HG03139 (cell line): ENCODE data around the gene SIAE.
"Not testable (repeated sequence)": the region's sequence is repeated elsewhere in the genome, so short reads cannot be mapped to it uniquely, and the experiment has no call there.

Experiments
- ATAC-seq: cut with Tn5 transposase; IDR thresholded peaks from one replicate; pipeline ENCODE4 v1.9.1; 2021; ENCODE audit not compliant: unreplicated experiment

The SIAE gene

GRCh38 chr11:124625504-124626168 lies 47.9 kb downstream of the SIAE start:
- no peak for ATAC-seq

- ATAC-seq = no peak
Observed at GRCh38 chr11:124623861-124624525, 49.5 kb downstream of the SIAE start.

- peak; percentile 98 for ATAC-seq
Observed at GRCh38 chr11:124622531-124623451, 50.7 kb downstream of the SIAE start, which contains the start of gene TBRG1. Gene TBRG1 (plus strand): TSS chr11:124622864. CDS start chr11:124623084, 220 bp downstream.

DNA sequence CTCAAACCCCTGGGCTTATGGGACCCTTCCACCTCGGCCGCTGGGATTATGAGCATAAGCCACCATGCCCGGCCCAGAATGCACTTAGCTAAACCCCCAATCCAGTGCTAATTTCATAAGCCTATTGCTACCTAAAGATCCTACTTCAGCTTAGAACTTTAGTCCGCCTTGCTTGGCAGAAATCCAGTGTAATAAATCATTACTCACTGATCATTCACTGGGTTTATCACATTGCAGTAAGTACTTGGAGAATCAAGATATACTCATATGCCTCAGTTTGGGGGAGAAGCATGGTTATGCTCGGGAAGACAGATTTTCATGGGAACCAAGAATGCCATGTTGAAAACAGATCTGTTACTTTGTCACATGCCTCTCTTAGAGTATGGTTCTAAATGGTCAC lies 54.7 kb downstream of the SIAE start:
- ATAC-seq = no peak

GRCh38 chr11:124612567-124613246 lies 60.8 kb downstream of the SIAE start:
- no peak for ATAC-seq

DNA sequence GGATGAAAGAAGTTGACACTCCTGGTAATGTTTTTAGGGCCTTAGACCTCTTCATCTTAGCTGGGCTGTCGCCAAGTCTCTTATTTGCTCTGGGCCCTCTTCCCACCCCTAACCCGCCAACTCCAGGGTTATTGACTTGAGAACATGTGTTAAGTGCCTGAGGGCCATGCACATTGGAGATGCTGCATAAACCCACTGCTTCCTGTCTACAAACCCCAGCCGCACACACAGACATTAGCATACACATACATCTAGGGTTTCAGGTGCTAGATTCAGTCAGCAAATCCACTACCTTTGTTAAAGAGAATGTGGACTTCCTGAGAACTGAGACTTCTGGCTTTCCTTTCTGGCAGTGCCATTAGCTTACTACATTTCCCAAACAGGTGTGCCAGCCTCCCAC lies 61.5 kb downstream of the SIAE start:
- ATAC-seq = no peak

DNA sequence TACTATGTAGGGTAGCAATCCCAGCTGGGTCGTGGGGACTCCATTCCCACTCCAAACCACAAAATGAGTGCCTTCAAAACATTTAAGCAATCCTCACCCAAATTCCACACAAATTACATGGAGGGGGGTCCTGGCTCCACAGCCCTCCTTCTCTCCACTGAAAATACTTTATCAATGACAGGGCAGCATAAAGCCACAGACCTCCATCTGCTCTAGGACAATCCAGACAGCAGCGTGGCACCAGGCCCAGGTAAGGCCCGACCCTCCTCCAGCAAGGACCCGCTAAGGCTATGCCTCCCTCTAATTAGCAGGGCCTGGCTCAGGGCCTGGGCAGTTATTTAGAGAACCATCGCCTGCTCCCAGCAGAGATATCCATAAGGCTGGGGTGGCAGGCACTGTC lies 62.5 kb downstream of the SIAE start, which contains the start of gene PANX3:
Gene PANX3, plus strand, starts transcription at position 365 of the 400 bp plus-strand sequence. CDS start 129 bp downstream, outside the sequence.
- no peak for ATAC-seq

DNA sequence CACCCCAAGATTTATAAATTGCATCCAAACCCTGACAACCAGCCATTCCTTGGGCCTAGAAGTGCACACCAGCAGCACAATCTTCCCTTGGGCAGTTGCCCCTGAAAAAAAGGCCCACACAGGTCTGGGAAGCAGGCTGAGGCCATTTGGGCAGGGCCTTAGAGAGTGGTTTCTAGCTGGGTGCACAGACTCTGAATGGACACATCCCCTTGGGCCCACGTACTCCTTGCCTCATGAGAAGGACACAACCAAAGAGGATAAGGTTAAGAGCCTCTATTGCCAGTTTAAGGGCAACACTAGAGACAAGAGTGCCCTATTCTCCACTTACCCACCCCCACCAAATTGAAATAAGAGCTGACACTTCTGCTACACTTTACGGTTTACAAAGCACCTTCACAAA lies 63.2 kb downstream of the SIAE start:
- ATAC-seq = no peak

DNA sequence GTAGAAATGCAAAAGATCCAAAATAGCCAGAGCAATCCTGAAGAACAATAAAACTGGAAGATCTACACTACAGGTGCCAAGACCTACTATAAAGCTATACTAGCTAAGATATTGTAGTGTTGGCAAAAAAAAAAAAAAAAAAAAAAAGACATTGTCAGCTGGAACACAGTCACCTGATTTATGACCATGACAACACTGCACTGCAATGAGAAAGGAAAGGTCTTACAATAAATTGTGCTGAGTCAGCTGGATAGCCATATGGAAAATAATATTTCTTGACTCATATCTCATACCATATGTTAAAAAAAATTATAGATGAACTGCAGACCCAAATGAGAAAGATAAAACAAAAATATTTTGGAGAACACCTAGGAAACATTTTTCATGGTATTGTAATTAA lies 65.4 kb downstream of the SIAE start:
- no peak for ATAC-seq

DNA sequence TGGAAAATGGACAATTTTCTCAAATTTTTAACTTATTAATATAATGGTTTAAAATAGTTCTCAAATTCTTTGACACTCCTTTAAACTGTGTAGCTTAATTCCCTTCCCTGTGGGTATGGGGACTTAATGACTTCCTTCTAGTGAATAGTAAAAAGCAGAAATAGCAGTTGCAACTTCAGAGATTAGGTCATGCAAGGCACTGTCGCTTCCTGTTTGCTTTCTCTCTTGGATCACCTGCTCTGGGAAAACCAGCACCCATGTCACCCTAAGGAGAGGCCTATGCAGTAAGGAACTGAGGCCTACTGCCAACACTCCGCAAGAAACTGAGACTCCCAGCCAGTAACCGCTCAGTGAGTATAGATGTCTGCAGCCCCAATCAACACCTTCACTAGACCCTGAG lies 67.8 kb downstream of the SIAE start:
- no peak for ATAC-seq

DNA sequence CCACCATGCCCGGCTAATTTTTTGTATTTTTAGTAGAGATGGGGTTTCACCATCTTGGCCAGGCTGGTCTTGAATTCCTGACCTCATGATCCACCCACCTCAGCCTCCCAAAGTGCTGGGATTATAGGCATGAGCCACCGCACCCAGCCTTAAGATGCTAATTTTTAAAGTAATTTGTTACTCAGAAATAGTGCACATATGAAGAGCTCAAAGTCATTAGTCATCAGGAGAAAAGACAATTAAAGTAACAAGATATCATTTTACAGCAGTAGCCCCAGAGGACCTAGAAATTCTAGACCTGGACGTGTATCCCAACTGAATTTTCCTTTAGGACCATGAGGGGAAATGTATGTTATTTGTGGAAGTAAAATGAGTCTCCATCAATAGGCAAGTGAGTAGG lies 70.8 kb downstream of the SIAE start:
- not testable (repeated sequence) for ATAC-seq

GRCh38 chr11:124602193-124602592 lies 71.3 kb downstream of the SIAE start:
- no peak for ATAC-seq

DNA sequence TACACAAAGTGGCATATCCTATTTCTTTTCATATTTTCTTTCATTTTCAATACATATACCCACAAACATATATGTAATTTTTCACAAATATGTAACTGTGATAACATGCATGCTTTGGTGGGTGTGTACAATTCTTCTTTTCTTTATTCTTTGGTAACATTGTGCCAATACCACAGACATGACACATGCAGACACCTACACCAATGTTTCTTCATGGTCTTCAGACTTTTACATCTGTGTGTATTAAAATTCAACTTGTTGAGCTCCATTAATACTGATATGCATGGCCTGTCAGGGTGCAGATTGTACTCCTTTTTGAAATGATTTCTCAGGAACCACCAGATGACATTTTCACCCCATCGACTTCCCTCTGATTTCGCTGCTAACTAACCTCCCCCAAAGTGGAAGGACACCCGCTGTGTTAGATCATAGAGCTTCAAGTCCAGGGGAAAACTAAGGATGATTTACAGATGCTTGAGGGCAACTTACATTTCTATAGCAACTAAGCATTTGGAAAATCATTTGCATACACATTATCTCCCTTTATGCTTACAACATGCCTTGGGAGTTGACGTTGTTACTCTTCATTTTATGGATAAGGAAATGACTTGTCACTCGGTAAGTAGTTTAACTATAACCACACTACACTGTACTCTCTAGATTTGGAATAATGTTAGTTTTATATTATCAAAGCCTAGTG lies 72.8 kb downstream of the SIAE start:
- ATAC-seq = no peak

DNA sequence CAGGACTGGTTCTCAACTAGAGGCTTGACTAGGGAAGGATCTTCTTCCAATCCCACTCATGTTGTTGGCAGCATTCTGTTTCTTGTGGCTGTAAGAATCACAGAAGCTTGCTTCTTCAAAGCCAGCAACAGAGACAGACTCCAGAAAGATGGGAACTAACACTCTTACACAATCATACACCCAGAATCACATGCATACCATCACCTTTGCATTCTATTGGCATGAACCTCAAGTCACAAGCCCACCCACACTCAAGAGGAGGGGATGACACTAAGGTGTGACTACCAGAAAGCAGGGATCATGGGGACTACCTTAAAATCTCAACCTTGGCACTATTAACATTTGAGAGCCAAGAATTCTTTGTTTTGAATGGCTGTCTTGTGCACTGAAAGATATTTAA lies 75.9 kb downstream of the SIAE start:
- ATAC-seq = no peak

DNA sequence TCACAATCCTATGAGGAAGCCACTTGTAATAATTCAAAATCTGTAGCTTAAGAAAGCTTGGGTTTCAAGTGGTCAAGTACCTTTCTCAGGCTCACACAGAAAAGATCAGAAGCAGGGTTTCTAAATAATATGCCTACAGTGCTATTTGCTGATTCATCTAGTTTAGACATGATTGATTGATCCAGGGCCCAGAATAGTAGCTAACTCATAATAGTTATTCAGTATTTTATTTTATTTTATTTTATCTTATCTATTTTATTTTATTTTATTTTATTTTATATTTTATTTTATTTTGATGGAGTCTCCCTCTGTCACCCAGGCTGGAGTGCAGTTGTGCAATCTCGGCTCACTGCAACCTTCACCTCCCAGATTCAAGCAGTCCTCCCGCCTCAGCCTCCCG lies 78.2 kb downstream of the SIAE start:
- no peak for ATAC-seq

GRCh38 chr11:124592627-124593026 lies 80.9 kb downstream of the SIAE start:
- ATAC-seq = no peak

DNA sequence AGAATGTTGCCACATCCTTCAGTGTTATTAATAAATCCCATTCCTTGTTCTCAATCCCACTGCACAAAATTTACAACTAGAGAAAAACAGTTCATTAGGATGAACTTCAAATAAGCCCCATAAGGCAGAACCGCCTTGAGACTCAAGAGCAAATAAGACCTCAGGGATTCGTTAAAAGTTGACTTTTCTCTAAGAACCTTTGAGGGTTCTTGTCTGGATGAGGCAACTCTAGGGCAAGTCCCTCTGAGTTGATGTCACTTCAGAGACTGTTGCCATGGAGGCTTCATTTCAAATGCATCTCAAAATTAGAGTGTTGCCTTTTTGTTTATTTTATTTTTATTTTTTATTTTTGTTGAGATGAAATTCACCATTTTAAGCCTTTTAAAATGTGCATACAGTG lies 82.1 kb downstream of the SIAE start:
- ATAC-seq = no peak

GRCh38 chr11:124586238-124586860 lies 87.2 kb downstream of the SIAE start:
- ATAC-seq = no peak

GRCh38 chr11:124584681-124585372 lies 88.7 kb downstream of the SIAE start:
- no peak for ATAC-seq
